Eye (tissue), 1 donor: ENCODE data around the gene SYCP2L.
"Not testable (repeated sequence)": the region's sequence is repeated elsewhere in the genome, so short reads cannot be mapped to it uniquely, and the experiment has no call there.

Experiments used
- DNase-seq: peaks from one replicate; pipeline ENCODE4 v3.0.0-alpha.2; 2015

The SYCP2L gene

GRCh38 chr6:10960171-10960570 lies 73.3 kb downstream of the SYCP2L start:
- DNase-seq, result no peak

DNA sequence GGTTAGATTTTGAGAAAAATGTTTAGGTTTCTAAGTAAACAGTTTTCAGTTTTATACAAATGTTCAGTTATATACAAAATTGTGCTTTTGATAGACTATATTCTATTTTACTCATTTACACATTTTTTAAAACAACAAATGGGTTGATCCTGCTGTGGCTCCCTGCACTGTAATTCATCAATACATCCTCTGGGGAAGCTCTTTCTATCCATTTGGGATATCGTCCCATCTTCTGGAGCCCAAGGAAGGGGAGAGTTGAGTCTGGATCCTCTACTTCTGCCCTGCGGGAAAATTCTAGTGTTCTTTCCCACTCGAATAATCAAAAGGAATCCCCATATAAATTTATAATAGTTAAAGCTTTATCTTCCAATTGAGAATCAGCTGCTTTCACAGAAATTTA lies 75.0 kb downstream of the SYCP2L start:
- no peak for DNase-seq

- DNase-seq, result peak; percentile 45
Observed at GRCh38 chr6:10962673-10963072, 75.8 kb downstream of the SYCP2L start.

DNA sequence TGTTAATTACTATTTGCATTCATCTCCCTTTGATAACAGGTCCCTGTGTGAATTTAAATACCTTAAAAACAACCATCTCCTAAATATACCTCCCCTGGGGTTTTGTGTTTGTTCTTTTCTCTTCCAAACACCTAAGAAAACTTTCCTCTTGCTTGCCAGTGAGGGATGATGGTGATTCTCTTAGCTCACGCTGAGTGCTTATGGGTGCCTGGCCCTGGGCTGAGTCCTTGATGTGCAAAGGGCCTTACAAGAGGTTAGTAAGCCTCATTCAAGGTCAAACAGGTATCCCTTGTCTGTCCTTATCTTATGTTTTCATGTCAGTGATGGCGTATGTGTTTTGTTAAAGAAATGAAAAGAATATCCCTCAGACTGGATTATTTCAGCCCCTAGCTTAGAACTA lies 76.3 kb downstream of the SYCP2L start:
- no peak for DNase-seq

GRCh38 chr6:10964684-10965083 lies 77.8 kb downstream of the SYCP2L start:
- no peak for DNase-seq

- DNase-seq, result no peak
Observed at GRCh38 chr6:10968776-10969175, 81.9 kb downstream of the SYCP2L start.

DNA sequence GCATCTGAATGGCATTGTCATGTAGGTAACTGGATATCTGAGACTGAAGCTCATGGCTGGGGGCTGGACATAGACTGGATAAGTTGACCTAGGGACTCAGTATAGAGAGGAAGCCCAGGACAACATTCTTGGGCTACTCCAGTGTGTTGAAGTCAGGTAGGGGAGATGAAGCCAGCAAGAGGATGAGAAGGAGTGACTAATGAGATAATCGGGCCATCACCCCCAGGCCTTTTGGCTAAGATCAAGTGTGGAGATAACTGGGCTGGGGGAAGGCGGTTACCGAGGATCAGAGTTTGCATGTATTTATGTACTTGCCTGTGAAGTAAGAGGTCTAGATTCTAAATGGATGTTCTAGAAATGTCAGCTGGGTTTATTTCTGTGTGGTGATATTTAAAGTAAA lies 83.9 kb downstream of the SYCP2L start:
- DNase-seq, result no peak

DNA sequence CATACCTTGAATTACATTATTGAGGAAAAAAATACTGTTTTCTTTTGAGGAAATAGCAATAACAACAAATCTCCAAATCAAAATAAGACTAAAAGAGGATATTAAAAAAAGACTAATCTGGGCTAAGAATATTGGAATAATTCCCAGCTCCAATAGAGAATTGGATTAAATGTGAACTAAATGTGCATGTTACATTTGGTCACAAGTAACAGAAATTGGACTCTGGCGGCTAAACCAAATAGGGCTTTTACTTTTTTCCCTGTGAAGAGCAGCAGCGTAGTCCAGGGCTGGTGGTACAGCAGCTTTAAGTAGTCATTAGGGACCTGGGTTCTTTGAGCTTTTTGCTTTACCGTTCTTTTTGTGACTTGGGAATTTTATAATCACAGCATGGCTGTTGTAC lies 85.3 kb downstream of the SYCP2L start:
- no peak for DNase-seq

GRCh38 chr6:10976571-10976970 lies 89.7 kb downstream of the SYCP2L start:
- DNase-seq, result no peak

GRCh38 chr6:10977231-10977968 lies 90.5 kb downstream of the SYCP2L start:
- DNase-seq, result no peak

DNA sequence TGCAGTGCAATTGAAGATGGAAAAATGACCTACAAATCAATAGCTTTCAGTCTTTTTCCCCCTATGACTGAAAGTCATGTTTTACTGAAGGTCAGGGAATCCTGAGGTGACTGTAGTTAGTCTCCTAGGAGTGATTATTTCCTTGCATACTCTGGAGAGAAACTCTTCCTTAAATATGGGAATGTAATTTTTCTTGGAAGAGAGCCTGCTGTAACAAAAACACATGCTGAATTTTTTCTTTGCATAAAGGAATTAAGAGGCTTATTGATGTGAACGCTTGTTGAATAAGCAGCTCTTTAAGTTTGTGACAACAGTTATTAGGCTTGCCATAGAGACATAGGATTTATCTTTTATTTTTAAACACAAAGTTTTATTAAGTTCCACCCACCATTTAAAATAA lies 92.8 kb downstream of the SYCP2L start:
- DNase-seq, result no peak

- no peak for DNase-seq
Observed at GRCh38 chr6:10981409-10981808, 94.6 kb downstream of the SYCP2L start.

DNA sequence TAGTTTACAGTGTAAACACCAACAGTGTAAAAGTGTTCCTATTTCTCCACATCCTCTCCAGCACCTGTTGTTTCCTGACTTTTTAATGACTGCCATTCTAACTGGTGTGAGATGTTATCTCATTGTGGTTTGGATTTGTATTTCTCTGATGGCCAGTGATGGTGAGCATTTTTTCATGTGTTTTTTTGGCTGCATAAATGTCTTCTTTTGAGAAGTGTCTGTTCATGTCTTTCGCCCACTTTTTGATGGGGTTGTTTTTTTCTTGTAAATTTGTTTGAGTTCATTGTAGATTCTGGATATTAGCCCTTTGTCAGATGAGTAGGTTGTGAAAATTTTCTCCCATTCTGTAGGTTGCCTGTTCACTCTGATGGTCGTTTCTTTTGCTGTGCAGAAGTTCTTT lies 98.1 kb downstream of the SYCP2L start:
- not testable (repeated sequence) for DNase-seq

- no peak for DNase-seq
Observed at GRCh38 chr6:10989587-10989986, 102.7 kb downstream of the SYCP2L start.

GRCh38 chr6:10991115-10991514 lies 104.3 kb downstream of the SYCP2L start:
- DNase-seq, result no peak

DNA sequence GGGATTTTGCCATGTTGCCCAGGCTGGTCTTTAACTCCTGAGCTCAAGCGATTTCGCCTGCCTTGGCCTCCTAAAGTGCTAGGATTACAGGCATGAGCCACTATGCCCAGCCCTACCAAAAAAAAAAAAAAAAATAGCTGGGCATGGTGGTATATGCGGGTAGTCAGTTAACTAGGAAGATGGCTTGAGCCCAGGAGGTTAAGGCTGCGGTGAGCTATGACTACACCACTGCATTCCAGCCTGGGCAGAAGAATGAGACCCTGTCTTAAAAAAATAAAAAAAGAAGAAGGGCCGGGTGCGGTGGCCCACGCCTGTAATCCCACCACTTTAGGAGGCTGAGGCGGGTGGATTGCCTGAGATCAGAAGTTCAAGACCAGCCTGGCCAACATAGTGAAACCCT lies 107.0 kb downstream of the SYCP2L start:
- no peak for DNase-seq

DNA sequence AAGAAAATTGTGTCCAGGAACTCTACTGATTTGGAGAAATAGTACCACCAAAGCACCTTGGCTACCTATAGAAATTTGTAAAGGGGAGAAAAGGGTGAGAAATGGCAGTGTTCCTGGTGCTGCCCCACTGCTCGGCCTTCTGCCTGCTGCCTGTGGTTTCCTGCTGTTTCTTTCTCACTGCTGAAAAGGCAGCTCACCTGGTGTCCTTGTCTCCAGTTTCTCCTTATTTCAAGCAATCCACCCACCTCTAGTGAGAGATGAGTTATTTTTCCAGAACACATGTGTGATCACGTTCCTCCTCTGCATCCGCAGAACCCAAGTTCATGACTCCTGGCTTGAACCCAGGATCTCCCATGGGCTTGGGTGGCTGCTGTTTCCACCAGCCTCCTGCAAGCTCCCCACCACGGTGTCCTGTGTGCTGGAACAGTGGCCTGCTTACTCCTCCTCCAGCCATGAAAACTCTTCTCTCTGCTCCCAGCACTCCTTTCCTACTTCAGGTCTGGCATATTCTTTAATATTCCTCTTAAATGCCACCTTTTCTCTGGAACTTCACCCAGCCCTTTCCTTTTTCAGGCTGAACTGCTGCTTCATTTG lies 108.4 kb downstream of the SYCP2L start:
- no peak for DNase-seq

GRCh38 chr6:10999994-11000393 lies 113.1 kb downstream of the SYCP2L start:
- no peak for DNase-seq

DNA sequence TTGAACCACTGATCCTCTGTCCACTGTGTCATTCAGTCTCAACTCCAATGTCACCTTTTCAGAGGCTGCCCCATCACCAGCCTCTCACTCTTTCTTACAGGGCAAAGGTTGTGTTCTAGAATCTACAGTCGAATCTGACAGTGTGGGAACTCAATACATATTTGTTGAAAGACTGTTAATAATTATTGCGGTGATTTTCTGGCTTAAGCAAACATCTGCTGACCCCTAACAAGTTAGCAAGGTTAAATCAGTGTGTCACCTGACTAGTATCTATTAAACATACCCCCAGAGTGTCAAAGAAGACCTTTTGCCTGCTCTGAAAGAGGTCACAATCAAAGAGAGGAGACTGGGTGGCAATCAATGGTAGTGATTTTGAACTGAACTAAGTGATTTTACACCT lies 115.3 kb downstream of the SYCP2L start:
- no peak for DNase-seq

DNA sequence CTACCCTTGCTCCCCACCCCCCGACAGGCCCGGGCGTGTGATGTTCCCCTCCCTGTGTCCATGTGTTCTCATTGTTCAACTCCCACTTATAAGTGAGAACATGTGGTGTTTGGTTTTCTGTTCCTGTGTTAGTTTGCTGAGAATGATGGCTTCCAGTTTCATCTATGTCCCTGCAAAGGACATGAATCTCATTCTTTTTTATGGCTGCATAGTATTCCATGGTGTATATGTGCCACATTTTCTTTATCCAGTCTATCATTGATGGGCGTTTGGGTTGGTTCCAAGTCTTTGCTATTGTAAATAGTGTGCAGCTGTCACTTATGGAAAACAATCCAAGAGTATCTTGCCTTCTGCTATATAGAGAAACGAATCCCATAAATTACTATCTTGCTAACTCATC lies 116.4 kb downstream of the SYCP2L start:
- DNase-seq, result not testable (repeated sequence)

- DNase-seq, result peak; percentile 14
Observed at GRCh38 chr6:11006061-11006460, 119.2 kb downstream of the SYCP2L start.

GRCh38 chr6:11007715-11008608 lies 121.1 kb downstream of the SYCP2L start:
- no peak for DNase-seq

DNA sequence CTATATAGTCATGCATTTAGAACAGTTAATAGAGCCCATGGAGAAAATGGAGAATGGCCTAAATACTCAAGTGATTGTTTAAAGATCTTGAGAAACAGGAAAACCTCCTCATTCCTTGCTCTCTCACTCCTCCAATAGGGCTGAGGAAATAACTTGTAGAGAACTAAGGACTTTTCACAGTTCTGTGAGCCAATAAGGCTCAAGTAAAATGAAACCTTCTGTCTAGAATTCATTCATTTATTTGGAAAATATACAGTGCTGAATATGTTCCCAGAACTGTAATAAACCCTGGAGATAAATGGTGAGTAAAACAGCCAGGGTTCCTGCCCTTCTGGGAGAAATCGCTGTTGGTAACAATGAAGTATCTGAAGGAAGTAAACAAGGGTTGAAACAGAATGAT lies 122.0 kb downstream of the SYCP2L start:
- no peak for DNase-seq

- no peak for DNase-seq
Observed at GRCh38 chr6:11009353-11009752, 122.5 kb downstream of the SYCP2L start.
